ENCODE results near the gene CCDC107.

The CCDC107 gene

DNA sequence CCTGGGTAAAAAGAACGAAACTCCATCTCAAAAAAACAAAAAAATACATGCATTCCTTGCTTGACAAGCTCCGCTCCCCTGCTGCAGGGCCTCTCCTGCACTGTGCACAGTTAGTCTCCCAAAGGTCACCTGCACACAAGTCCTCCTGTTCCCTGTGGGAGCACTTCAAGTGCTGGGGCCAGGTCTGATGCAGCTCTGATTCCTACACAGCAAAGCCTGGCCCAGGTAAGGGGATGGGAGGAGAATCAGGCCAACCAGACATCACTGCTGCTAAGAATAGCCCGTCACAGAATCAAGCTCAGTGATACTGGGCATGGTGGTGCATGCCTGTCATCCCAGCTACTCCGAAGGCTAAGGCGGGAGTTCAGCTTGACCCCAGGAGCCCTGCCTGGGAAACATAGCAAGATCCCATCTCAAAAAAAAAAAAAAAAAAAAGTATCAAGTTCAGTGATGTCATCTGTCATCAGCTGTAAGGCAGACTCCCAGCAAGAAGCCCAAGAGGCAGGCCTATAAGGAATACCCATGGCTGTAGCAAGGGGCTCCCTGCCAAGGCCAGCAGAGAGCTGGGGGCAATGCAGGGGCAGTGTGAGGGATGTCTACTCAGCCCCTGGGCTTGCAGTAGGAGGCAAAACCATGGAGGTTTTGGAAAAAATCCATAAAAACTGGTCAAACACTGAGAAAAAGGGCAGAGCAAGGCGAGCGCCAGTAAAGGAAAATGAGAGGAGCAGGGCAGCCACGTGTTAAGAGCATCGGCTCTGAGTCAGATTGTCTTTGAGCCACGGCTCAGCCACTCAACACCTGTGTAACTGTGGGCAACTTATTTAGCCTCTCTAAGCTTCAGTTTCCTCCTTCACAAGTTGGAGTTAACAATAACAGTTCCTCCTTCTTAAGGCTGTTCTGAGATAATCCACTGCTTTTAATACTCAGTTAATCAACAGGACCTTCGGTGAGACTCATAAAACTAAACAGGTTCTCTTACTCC is 28.4 kb downstream of the CCDC107 start:
- no peak for DNase-seq

- DNase-seq = no peak
These were observed 29.2 kb downstream of the CCDC107 start for GRCh38 chr9:35687306-35687705.

GRCh38 chr9:35687972-35688557 is 30.0 kb downstream of the CCDC107 start:
- DNase-seq = no peak

DNA sequence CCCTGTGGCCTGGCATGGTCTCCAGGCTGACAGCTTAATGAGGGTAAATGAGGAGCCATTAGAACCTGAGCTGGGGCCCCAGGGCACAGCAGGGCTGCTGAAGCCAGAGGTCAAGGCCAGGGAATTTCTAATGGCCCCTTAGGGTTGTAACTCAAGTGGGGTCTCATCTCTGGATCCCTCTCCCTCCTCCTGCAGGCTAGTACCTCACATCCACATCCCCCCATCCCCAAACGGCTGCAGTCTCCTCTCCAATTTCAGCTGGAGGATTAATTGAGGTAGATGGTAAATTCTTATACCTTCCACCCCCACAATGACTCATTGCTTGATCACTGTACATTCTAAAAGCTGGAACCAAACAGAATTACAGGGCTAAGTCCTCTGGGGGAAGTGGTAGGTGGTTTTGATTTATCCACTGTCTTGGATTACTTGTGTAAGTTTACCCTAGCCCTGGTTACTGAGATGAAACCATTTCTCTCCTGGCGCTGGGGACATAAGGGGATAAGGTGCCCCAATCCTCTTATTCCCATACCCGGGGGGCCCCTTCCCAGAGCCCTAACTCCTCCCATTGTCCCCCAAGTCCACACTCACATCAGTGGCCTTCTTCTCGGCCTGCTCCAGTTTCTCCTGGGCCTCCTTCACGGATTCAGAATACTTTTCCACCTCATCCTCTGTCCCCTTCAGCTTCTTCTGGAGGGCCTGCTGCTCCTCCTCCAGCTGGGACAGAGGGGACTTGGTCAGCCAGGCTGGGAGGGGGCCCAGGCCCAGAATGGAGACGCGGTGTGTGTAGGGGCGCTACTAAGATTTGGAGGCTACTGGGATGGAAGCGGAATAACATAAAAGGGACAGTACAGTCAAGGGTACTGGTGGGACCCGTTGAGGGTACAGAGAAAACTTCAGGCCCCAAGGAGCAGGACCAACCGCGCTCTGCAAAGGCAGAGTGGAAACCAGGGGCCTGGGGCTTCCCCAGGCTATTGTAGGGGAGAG is 30.8 kb downstream of the CCDC107 start:
- DNase-seq = no peak

GRCh38 chr9:35689542-35690293 is 31.6 kb downstream of the CCDC107 start, which contains the start of gene TPM2:
Gene TPM2 (minus strand): TSS chr9:35689925. CDS start chr9:35689817, 108 bp downstream.
- DNase-seq = no peak

- DNase-seq = no peak
These were observed 32.2 kb downstream of the CCDC107 start for GRCh38 chr9:35690294-35690613.

GRCh38 chr9:35690614-35691333 is 32.7 kb downstream of the CCDC107 start:
- DNase-seq = no peak

GRCh38 chr9:35691334-35691650 is 33.2 kb downstream of the CCDC107 start:
- no peak for DNase-seq

DNA sequence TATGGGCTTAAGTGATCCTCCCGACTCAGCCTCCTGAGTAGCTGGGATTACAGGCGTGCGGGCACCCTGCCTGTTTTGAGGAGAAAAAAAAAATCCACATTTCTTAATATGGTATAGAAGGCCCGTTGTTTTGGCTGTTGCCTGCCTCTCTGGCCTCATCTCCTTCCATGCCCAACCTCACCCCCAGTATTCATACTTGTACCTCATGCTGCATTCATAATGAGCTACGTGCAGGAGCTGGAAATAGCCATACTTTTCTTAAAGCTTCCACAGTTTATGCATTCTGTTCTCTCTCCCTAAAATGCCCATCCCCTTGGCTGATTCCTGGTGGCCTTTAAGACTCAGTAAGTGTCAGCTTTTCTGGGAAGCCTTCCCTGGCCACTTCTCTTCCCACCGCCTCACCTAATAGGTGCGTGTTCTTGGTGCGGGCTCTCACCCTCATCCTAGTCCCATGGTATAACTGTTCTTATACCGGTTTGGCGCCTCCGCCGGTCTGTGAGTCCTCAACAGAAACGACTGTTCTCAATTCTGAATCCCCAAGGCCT is 33.7 kb downstream of the CCDC107 start:
- no peak for DNase-seq

DNA sequence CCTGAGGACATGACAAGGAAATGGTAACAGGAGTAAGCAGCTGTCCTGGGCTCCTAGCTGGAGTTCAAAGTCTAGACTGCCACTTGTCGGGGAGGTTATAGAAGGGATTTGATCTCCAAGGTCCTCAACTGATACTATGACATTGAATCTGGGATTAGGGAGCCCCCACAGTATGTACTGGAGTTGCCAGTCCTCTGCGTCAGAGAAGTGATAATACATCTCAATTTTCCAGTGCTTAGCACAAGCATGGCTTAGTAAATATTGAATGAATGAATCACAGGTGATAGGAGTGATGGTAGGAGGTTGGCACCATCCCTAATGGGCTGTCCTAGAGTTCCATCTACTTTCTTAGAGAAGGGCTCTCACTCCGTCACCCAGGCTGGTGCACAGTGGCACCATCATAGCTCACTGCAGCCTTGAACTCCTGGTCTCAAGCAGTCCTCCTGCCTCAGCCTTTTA is 37.9 kb downstream of the CCDC107 start:
- DNase-seq = no peak

GRCh38 chr9:35696520-35697215 is 38.6 kb downstream of the CCDC107 start:
- peak; percentile 34 for DNase-seq

GRCh38 chr9:35697486-35697885 is 39.4 kb downstream of the CCDC107 start:
- no peak for DNase-seq

- DNase-seq = no peak
These were observed 40.1 kb downstream of the CCDC107 start for GRCh38 chr9:35698231-35698630.

DNA sequence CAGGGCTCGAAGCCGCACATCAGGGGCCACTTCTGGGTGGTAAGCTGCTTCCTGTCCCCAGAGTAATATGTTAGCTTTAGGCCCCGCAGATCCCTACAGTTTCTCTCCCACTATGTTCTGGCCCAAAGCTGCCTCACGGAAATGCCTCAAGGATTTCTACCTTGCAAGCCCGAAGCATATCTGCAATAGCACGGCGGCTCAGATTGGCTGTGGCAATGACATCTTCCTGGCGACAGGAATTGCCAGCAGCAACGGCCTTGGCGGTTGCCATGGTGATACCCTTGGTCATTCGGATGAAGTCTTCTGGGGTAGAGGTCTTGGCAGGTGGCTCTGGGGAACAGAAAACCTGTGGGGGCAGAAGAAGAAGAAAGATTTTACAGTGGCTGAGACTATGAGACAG is 41.9 kb downstream of the CCDC107 start:
- no peak for DNase-seq

- DNase-seq = no peak
These were observed 42.9 kb downstream of the CCDC107 start for GRCh38 chr9:35700942-35701341.

GRCh38 chr9:35702696-35703095 is 44.6 kb downstream of the CCDC107 start:
- DNase-seq = no peak

DNA sequence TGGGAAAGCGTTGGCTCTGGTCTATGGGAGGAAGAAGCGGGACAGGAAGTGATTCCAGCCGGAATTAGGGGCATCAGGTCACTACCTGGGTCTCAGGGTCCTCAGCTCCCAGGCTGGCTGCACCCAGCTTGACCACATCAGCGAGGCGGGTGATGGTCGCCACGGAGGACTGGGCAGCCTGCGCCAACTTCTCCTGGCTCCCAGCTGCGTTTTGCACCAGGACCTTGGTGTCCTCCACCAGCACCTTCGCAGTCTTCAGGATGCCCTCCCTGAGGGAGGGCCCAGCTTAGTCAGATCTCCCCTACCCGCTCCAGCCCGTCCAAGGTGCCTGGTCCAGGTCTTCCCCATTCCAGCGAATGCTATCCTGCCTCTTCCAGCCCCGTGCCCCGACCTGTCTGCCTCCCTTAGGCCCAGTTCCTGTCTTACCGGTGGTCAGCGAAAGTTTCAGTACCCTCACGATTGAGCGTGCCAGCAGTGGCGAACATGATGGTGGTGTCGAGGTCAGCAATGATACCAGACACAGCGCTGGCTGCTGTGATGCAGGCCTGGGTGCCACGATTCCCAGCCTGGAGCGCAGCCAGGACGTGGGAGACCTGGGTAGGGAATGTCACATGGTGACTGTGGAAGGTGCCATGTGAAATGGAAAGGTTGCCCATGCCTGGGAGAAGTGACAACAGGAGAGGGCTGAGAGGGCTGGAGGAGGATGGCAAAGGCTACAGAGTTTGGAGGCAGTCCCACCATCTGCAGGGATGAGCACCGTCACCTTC is 46.0 kb downstream of the CCDC107 start:
- no peak for DNase-seq

DNA sequence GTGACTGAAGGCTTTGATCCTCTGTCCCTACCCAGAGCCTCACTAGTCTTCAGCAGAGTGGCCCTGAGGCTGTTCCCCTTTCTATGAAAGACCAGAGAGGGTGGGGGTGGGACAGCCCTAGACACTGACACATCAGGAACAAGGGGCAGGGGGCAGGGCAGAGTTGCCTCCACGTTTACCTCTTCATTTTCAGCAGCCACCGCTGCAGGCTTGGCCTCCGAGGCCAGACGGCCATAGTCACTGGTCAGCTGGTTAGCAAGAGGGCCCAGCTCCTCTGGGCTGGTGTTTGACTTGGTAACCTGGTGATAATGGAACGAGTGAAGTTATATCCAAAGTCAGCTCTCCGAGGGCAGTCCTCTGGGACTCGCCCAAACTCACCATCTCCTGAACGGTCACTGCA is 47.3 kb downstream of the CCDC107 start:
- DNase-seq = no peak

DNA sequence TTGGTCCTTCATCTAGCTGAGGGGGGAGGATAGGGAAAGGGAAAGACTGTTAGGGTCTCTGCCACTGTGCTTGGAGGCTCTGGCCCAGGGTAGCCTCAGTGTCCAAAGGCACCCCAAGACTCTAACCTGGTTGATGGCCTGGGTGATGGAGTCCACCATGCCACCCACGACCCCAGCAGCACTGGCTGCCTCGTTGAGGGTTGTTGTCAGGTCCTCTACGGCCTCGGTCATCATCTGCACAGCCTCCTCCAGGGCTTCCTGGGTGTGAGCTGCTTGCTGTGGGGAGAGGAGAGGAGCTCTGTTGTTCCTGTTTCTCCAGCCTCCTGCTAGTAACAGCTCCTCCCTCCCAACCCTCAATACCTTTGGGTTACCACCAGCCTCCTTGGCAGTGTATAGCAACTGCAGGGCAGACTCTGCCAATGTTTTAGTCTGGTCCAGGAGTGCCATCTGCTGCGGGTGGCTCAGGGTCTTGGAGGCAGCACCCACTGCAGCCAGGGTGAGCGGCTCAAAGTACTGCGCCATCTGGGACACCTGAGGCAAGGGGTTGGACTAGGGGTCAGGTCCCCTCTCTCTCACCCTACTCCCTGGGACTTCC is 47.8 kb downstream of the CCDC107 start:
- DNase-seq = no peak

DNA sequence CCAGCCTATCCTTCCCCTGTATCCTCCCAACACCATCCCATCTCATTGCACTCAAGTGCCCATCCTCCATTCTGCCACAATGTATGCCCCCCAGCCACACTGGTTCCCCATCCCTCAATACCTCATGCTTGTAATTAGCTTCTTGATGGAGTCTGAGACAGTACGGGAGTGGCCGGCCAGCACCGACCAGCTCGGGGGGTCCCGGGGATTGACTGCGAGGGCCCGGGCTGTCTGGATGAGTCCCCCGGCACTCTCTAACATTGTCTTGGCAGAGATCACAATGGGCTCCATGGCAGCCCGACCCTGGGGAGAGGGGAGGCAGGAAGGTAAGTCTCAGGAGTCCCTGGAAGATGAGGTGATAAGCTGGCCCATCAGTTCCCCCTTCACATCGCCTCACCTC is 48.9 kb downstream of the CCDC107 start:
- DNase-seq = no peak

All from activated CD4-positive, alpha-beta T cell treated with anti-CD3 and anti-CD28 coated beads for 1 hour (primary cell).